DOHH2 (cell line): ENCODE measurements around the gene PIP4K2A.

ENCODE experiments used
- CTCF ChIP-seq: fragments of 200-600 bp; sonication (generic); IDR thresholded peaks from one replicate; pipeline ENCODE4 v1.5.1; 2014; ENCODE audit warnings: antibody characterized with exemption, mild to moderate bottlenecking, low read depth, low read length; ENCODE audit not compliant: poor library complexity, severe bottlenecking
- EZH2phosphoT487 ChIP-seq: fragments of 200-600 bp; sonication (generic); IDR thresholded peaks from 2 replicates; pipeline ENCODE4 v1.6.1; 2017; ENCODE audit warnings: borderline replicate concordance, mild to moderate bottlenecking, antibody characterized with exemption, low read length, moderate library complexity, mixed read lengths

DNA sequence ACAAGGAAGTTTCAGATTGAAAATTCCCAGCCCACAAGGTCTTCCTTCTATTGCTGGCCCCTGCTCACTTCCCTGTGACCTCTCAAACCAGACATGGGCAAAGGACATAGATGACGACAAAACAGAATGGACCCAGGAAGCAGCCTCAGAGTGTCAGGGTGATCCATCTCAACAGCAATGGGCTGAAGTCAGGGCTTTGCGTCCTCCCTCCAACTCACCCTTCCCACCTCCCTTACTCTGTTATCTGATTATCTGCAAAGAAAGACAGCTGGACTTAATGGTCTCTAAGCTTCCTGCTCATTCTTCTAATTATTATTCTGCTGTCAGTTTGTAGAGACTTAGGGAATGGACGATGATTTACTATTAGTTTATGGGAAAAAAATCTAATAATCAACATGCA is 115.9 kb downstream of the PIP4K2A start:
- TF ChIP-seq CTCF, result no peak
- no peak for TF ChIP-seq EZH2phosphoT487
